ACHN (cell line): Measurements from ENCODE around the gene LRP4.

Source experiments
- DNase-seq: peaks from one replicate; pipeline ENCODE4 v3.0.0-alpha.2; 2015
- in situ Hi-C: cut with HindIII; loops from 2 replicates; pipeline ENCODE4 v1.10.0; 2017; ENCODE audit warnings: low sequenced_read_pairs, low pct_ligation_motif_present, low pct_unique_long_range_greater_than_20kb

Gene LRP4

GRCh38 chr11:46832511-46833214, 85.7 kb downstream of the LRP4 start:
- in situ Hi-C loops: no loop called here
- DNase-seq: no peak

- no peak for DNase-seq
- in situ Hi-C loops: no loop called here
Measured at GRCh38 chr11:46827995-46828394, 90.4 kb downstream of the LRP4 start.

GRCh38 chr11:46826310-46827044, 91.9 kb downstream of the LRP4 start:
- peak; percentile 80 for DNase-seq
- in situ Hi-C loops: no loop called here

- peak; percentile 38 for DNase-seq
- in situ Hi-C loops: no loop called here
Measured at GRCh38 chr11:46808799-46809431, 109.4 kb downstream of the LRP4 start.
